Upper lobe of left lung (tissue), 4 donors: ENCODE data around the gene BACE1-AS.

Experiments
- CTCF ChIP-seq, 6 experiments: fragments of 450-650 bp in 4 of 6; fragments of 200-600 bp in 2 of 6; sonication (generic) in 2 of 6; IDR thresholded peaks; one replicate each; pipeline ENCODE4 v1.5.1; 2016 to 2019; ENCODE audit warnings: antibody characterized with exemption in 6 of 6
- EP300 ChIP-seq, 4 donors: sonication (generic); formaldehyde crosslinking; IDR thresholded peaks; one replicate each; pipeline ENCODE4 v1.5.1; 2017; ENCODE audit warnings: antibody characterized with exemption in 4 of 4, control low read depth in 2 of 4
- POLR2A ChIP-seq, 4 donors: fragments of 450-650 bp; IDR thresholded peaks; one replicate each; pipeline ENCODE4 v1.5.1; 2016 to 2017; ENCODE audit warnings: antibody characterized with exemption in 4 of 4, mild to moderate bottlenecking in 2 of 4
- POLR2AphosphoS5 ChIP-seq, 2 donors: sonication (generic); formaldehyde crosslinking; IDR thresholded peaks; one replicate each; pipeline ENCODE4 v1.5.1; 2017; ENCODE audit warnings: antibody characterized with exemption in 2 of 2

- TF ChIP-seq CTCF (IDR thresholded peaks at IDR 0.05) (no peak), EP300 (IDR thresholded peaks at IDR 0.05) (no peak), POLR2A (IDR thresholded peaks at IDR 0.05) (no peak), POLR2AphosphoS5 (IDR thresholded peaks at IDR 0.05) (no peak)
These were observed 27.6 kb downstream of the BACE1-AS start for GRCh38 chr11:117318738-117319137.
